Endodermal cell (in vitro differentiated cells): ENCODE data around the gene SLX4IP. TPM values are rescaled to one million over a fixed set of nuclear protein-coding genes. Genes with fewer than 3 reads are reported as not detected.

Experiments
- DNase-seq: peaks from one replicate; pipeline ENCODE4 v3.0.0-alpha.2; 2017
- H3K27ac ChIP-seq: 2 replicates; pipeline ENCODE4 v1.5.1; 2013; ENCODE audit warnings: mild to moderate bottlenecking, low read depth, low read length, moderate library complexity
- H3K27me3 ChIP-seq: 2 replicates; pipeline ENCODE4 v1.6.1; 2013; ENCODE audit warnings: mild to moderate bottlenecking, low read length, moderate library complexity; ENCODE audit not compliant: insufficient read depth, control insufficient read depth, poor library complexity, severe bottlenecking
- H3K36me3 ChIP-seq: 2 replicates; pipeline ENCODE4 v1.7.0; 2013; ENCODE audit warnings: mild to moderate bottlenecking, low read length, moderate library complexity; ENCODE audit not compliant: control insufficient read depth, insufficient read depth
- H3K4me1 ChIP-seq: one replicate; pipeline ENCODE4 v1.7.0; 2013; ENCODE audit warnings: low read length; ENCODE audit not compliant: control insufficient read depth, insufficient read depth
- H3K4me3 ChIP-seq: 2 replicates; pipeline ENCODE4 v1.5.1; 2013; ENCODE audit warnings: mild to moderate bottlenecking, low read length, moderate library complexity
- H3K9ac ChIP-seq: 2 replicates; pipeline ENCODE4 v1.6.1; 2013; ENCODE audit warnings: mild to moderate bottlenecking, low read length, moderate library complexity; ENCODE audit not compliant: poor library complexity, severe bottlenecking; ENCODE audit errors: extremely low read depth
- H3K9me3 ChIP-seq: 2 replicates; pipeline ENCODE4 v1.6.1; 2013; ENCODE audit warnings: mild to moderate bottlenecking, low read length, moderate library complexity; ENCODE audit not compliant: control insufficient read depth
- H3K27ac Mint-ChIP-seq: 2 replicates; pipeline ENCODE4 v1.8.0; 2020; ENCODE audit warnings: mixed read lengths
- H3K27me3 Mint-ChIP-seq: 2 replicates; pipeline ENCODE4 v1.8.0; 2021; ENCODE audit warnings: mild to moderate bottlenecking, mixed read lengths; ENCODE audit not compliant: insufficient read depth
- H3K36me3 Mint-ChIP-seq: 2 replicates; pipeline ENCODE4 v1.8.0; 2020; ENCODE audit warnings: low read depth, mixed read lengths
- H3K4me1 Mint-ChIP-seq: 2 replicates; pipeline ENCODE4 v1.8.0; 2020; ENCODE audit warnings: mixed read lengths
- H3K4me3 Mint-ChIP-seq: 2 replicates; pipeline ENCODE4 v1.8.0; 2020; ENCODE audit warnings: mild to moderate bottlenecking, moderate library complexity, mixed read lengths
- H3K9me3 Mint-ChIP-seq: 2 replicates; pipeline ENCODE4 v1.8.0; 2020; ENCODE audit warnings: mild to moderate bottlenecking, mixed read lengths
- CTCF ChIP-seq: fragments of 200-600 bp; sonication (generic); conservative IDR thresholded peaks from 2 replicates; pipeline ENCODE4 v1.5.0; 2021; ENCODE audit warnings: antibody characterized with exemption, mild to moderate bottlenecking
- WGBS, 2 experiments: methylation state at CpG; one replicate each; pipeline versions ENCODE4 v1.1.5 to v1.1.7; 2013; ENCODE audit warnings: missing lambda C conversion rate in 2 of 2, mixed read lengths in 1 of 2; ENCODE audit not compliant: insufficient coverage in 1 of 2, insufficient read length in 1 of 2; 5-methylcytosine and 5-hydroxymethylcytosine counted together
- total RNA-seq, 2 donors: library from RNA; stranded (reverse); fragmentation: NEBNext Ultra II Directional in 1 of 2; extraction: Animal tissue kit (Norgen Biotek cat#: 25700) in 1 of 2; gene quantifications; 2 replicates in 1 of 2; 3 replicates in 1 of 2; pipeline ENCODE4 v1.2.1, GENCODE V29; 2021

SLX4IP gene
- total RNA-seq, 2 donors from 2014 or later = 9.2 to 9.5 TPM

GRCh38 chr20:10502098-10502526 lies 67.0 kb downstream of the SLX4IP start:
- WGBS, 2 experiments = 88 to 91% methylated on average over 5 of the region's 5 CpGs
- DNase-seq = no peak
- Histone ChIP-seq H3K36me3 (no peaks in the 10 kb centered on the region), H3K27ac (no peak overlapping the region), H3K4me3 (no peak overlapping the region), H3K9me3 (no peaks in the 10 kb centered on the region), H3K9ac (no peak overlapping the region), H3K27me3 (no peaks in the 10 kb centered on the region), H3K4me1 (no peaks in the 10 kb centered on the region)
- Mint-ChIP-seq H3K4me3 (no peak overlapping the region), H3K27me3 (no peaks in the 10 kb centered on the region), H3K36me3 (no peaks in the 10 kb centered on the region), H3K4me1 (peaks cover 48% of the 10 kb centered on the region), H3K9me3 (no peaks in the 10 kb centered on the region), H3K27ac (no peak overlapping the region)
- TF ChIP-seq CTCF = no peak

GRCh38 chr20:10504608-10504993 lies 69.5 kb downstream of the SLX4IP start:
- Histone ChIP-seq H3K9me3 (no peaks in the 10 kb centered on the region), H3K27me3 (no peaks in the 10 kb centered on the region), H3K4me3 (no peak overlapping the region), H3K9ac (no peak overlapping the region), H3K4me1 (peaks cover 2% of the 10 kb centered on the region), H3K36me3 (no peaks in the 10 kb centered on the region), H3K27ac (no peak overlapping the region)
- TF ChIP-seq CTCF = no peak
- WGBS, 2 experiments = 93 to 97% methylated on average over 3 to 7 of the region's 7 CpGs
- no peaks in the 10 kb centered on the region for H3K27me3 Mint-ChIP-seq
- DNase-seq = no peak
- no peaks in the 10 kb centered on the region for H3K36me3 Mint-ChIP-seq
- peaks cover 49% of the 10 kb centered on the region for H3K4me1 Mint-ChIP-seq
- no peak overlapping the region for H3K27ac Mint-ChIP-seq
- no peak overlapping the region for H3K4me3 Mint-ChIP-seq
- H3K9me3 Mint-ChIP-seq = no peaks in the 10 kb centered on the region

- no peaks in the 10 kb centered on the region for H3K27me3 ChIP-seq
- no peak overlapping the region for H3K27ac ChIP-seq
- no peaks in the 10 kb centered on the region for H3K9me3 ChIP-seq
- H3K36me3 ChIP-seq = no peaks in the 10 kb centered on the region
- no peak overlapping the region for H3K4me3 Mint-ChIP-seq
- H3K4me1 ChIP-seq = peaks cover 2% of the 10 kb centered on the region
- H3K4me3 ChIP-seq = no peak overlapping the region
- no peaks in the 10 kb centered on the region for H3K27me3 Mint-ChIP-seq
- H3K4me1 Mint-ChIP-seq = peaks cover 49% of the 10 kb centered on the region
- TF ChIP-seq CTCF = no peak
- H3K36me3 Mint-ChIP-seq = no peaks in the 10 kb centered on the region
- DNase-seq = no peak
- H3K9ac ChIP-seq = no peak overlapping the region
- no peaks in the 10 kb centered on the region for H3K9me3 Mint-ChIP-seq
- no peak overlapping the region for H3K27ac Mint-ChIP-seq
- whole genome bisulfite sequencing, 2 experiments = 73 to 76% methylated on average over 5 of the region's 5 CpGs
Observed at GRCh38 chr20:10504994-10505730, 70.1 kb downstream of the SLX4IP start.
